ENCODE data around the gene STRA8. TPM values are rescaled to one million over a fixed set of nuclear protein-coding genes. Genes with fewer than 3 reads are reported as not detected.

The STRA8 gene
- total RNA-seq, 3 donors from 2014 or later (not counting 1 experiment from before 2014, with no cell fraction given): not detected

DNA sequence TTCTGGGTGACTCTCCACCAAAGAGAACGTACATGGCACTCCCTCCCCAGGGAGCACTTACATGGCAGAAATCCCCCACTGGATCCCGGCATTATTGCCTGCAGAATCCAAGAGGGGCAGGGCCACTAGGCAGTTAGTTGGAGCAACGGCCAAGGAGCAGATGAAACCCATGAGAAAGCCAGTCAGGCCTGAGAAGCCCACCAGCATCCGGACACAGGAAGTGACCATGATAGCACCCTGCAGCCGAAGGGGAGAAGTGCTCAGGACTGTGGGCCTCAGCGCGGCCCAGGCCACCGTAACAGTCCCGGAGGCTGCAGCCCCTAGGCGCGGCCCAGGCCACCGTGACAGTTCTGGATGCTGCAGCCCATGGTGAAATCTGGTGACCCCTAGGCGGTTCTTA is 43.5 kb downstream of the STRA8 start:
- Mint-ChIP-seq H3K4me1 (peaks cover 6% of the 10 kb centered on the region in 2 donors), H3K9me3 (no peaks in the 10 kb centered on the region), H3K4me3 (no peak overlapping the region), H3K27me3 (ENCODE audit: low read depth in 2 of 2) (peaks cover 7 to 37% of the 10 kb centered on the region in 2 donors), H3K36me3 (no peaks in the 10 kb centered on the region), H3K27ac (no peak overlapping the region)
- intact Hi-C loops (cut with micrococcal nuclease): no loop called here
- ATAC-seq (no peak), DNase-seq (no peak)
- Histone ChIP-seq H3K4me3 (ENCODE audit: low read length) (no peak overlapping the region), H3K9me3 (ENCODE audit: control insufficient read depth, insufficient read depth, low read length) (no peaks in the 10 kb centered on the region), H3K36me3 (ENCODE audit: control insufficient read depth, insufficient read depth, low read length) (no peaks in the 10 kb centered on the region), H3K27ac (ENCODE audit: low read length) (no peak overlapping the region), H3K4me1 (ENCODE audit: control insufficient read depth, insufficient read depth, low read length) (no peaks in the 10 kb centered on the region), H3K27me3 (ENCODE audit: control insufficient read depth, insufficient read depth, low read length) (no peaks in the 10 kb centered on the region)
- WGBS (ENCODE audit: insufficient coverage): 89% methylated on average over 13 of the region's 13 CpGs
- TF ChIP-seq, protein P1, sequence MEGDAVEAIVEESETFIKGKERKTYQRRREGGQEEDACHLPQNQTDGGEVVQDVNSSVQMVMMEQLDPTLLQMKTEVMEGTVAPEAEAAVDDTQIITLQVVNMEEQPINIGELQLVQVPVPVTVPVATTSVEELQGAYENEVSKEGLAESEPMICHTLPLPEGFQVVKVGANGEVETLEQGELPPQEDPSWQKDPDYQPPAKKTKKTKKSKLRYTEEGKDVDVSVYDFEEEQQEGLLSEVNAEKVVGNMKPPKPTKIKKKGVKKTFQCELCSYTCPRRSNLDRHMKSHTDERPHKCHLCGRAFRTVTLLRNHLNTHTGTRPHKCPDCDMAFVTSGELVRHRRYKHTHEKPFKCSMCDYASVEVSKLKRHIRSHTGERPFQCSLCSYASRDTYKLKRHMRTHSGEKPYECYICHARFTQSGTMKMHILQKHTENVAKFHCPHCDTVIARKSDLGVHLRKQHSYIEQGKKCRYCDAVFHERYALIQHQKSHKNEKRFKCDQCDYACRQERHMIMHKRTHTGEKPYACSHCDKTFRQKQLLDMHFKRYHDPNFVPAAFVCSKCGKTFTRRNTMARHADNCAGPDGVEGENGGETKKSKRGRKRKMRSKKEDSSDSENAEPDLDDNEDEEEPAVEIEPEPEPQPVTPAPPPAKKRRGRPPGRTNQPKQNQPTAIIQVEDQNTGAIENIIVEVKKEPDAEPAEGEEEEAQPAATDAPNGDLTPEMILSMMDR (IDR thresholded peaks at IDR 0.05): no peak

- intact Hi-C loops (cut with micrococcal nuclease): loop anchor here (1.0 kb wide), 3 partner anchors 277 to 364 kb away; no protein-coding TSS in a partner anchor
- Histone ChIP-seq H3K4me3 (ENCODE audit: low read length) (no peak overlapping the region), H3K27me3 (ENCODE audit: control insufficient read depth, insufficient read depth, low read length) (no peaks in the 10 kb centered on the region), H3K27ac (ENCODE audit: low read length) (no peak overlapping the region), H3K9me3 (ENCODE audit: control insufficient read depth, insufficient read depth, low read length) (no peaks in the 10 kb centered on the region), H3K4me1 (ENCODE audit: control insufficient read depth, insufficient read depth, low read length) (no peaks in the 10 kb centered on the region), H3K36me3 (ENCODE audit: control insufficient read depth, insufficient read depth, low read length) (no peaks in the 10 kb centered on the region)
- ATAC-seq (peak; percentile 97 to 100 (median 100)), DNase-seq (peak; percentile 54 to 91)
- no peak overlapping the region for H3K4me3 Mint-ChIP-seq
- peaks cover 6% of the 10 kb centered on the region in 2 donors for H3K4me1 Mint-ChIP-seq
- peaks cover 9 to 30% of the 10 kb centered on the region in 2 donors for H3K27me3 Mint-ChIP-seq (ENCODE audit: low read depth in 2 of 2)
- 7% methylated on average over 4 of the region's 7 CpGs for WGBS (ENCODE audit: insufficient coverage)
- H3K36me3 Mint-ChIP-seq: no peaks in the 10 kb centered on the region
- H3K9me3 Mint-ChIP-seq: no peaks in the 10 kb centered on the region
- H3K27ac Mint-ChIP-seq: no peak overlapping the region
- TF ChIP-seq, protein P1 (IDR thresholded peaks at IDR 0.05): peak; percentile 98
Observed at GRCh38 chr7:135281363-135281949, 47.8 kb downstream of the STRA8 start.

GRCh38 chr7:135282561-135283254 is 49.1 kb downstream of the STRA8 start:
- intact Hi-C loops (cut with micrococcal nuclease): no loop called here
- WGBS (ENCODE audit: insufficient coverage): 74% methylated on average over 10 of the region's 10 CpGs
- Mint-ChIP-seq H3K9me3 (no peaks in the 10 kb centered on the region), H3K27me3 (ENCODE audit: low read depth in 2 of 2) (peaks cover 9 to 30% of the 10 kb centered on the region in 2 donors), H3K4me1 (peaks cover 6% of the 10 kb centered on the region in 2 donors), H3K27ac (no peak overlapping the region), H3K4me3 (no peak overlapping the region), H3K36me3 (no peaks in the 10 kb centered on the region)
- no peak for ATAC-seq
- H3K9me3 ChIP-seq (ENCODE audit: control insufficient read depth, insufficient read depth, low read length): no peaks in the 10 kb centered on the region
- no peaks in the 10 kb centered on the region for H3K36me3 ChIP-seq (ENCODE audit: control insufficient read depth, insufficient read depth, low read length)
- no peak overlapping the region for H3K4me3 ChIP-seq (ENCODE audit: low read length)
- H3K27ac ChIP-seq (ENCODE audit: low read length): no peak overlapping the region
- no peaks in the 10 kb centered on the region for H3K27me3 ChIP-seq (ENCODE audit: control insufficient read depth, insufficient read depth, low read length)
- no peaks in the 10 kb centered on the region for H3K4me1 ChIP-seq (ENCODE audit: control insufficient read depth, insufficient read depth, low read length)
- DNase-seq: peak in 1 of 2 donors; percentile 6
- TF ChIP-seq, protein P1 (IDR thresholded peaks at IDR 0.05): no peak

Data from natural killer cell (primary cell).